Measurements from ENCODE around the gene CCDC149. TPM values are rescaled to one million over a fixed set of nuclear protein-coding genes. Genes with fewer than 3 reads are reported as not detected.

The CCDC149 gene
- total RNA-seq, 2 donors from 2014 or later = 0.19 to 0.24 TPM

DNA sequence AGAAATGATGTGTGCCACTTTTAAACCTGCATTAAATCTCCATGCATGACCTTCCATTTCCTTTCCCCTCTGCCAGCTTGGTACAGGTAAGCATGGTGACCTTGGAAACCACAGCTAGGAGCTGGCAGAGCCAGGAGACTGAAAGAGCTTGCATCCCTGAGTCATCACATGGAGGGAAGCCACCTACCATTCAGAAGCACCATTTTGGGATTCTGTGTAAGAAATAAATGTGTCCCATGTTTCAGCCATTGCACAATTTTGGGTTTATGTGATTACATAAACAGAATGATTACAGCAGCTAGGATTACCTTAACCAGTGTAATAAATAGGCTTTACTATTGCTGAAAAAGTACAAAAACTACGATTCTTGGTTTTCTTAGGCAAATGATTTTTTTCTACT is 17.3 kb upstream of the CCDC149 start:
- no peak overlapping the region for H3K4me3 Mint-ChIP-seq
- H3K27ac Mint-ChIP-seq = no peak overlapping the region
- peaks cover 0 to 4% of the 10 kb centered on the region in 2 donors for H3K36me3 Mint-ChIP-seq (ENCODE audit: insufficient read depth in 2 of 2)
- peaks cover 24% of the 10 kb centered on the region for H3K27me3 Mint-ChIP-seq (ENCODE audit: low read depth)
- DNase-seq = no peak
- ATAC-seq (replicated peaks in 1 of 2) = no peak
- H3K9me3 Mint-ChIP-seq = peaks cover 7 to 8% of the 10 kb centered on the region in 2 donors
- no peaks in the 10 kb centered on the region for H3K4me1 Mint-ChIP-seq (ENCODE audit: low read depth)

DNA sequence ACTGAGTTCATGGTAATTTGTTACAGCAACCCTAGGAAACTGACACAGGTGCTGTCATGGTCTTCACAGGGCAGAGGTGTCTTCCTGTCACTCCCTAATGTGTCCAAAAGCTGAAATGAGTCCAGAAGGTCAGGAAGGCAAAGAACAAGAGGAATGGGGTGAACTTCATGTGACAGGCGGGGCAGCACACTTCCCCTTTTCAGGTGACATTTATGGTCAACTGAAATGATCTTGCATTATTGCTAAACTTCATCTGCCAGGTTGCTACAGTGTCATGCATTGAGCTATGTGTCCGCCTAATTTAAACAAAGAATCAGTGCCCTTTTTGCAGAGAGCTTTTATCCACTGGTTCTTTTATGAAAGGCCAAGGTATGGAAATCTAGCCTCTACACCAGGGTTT is 15.9 kb upstream of the CCDC149 start:
- no peak overlapping the region for H3K4me3 Mint-ChIP-seq
- ATAC-seq (replicated peaks in 1 of 2) (no peak), DNase-seq (no peak)
- H3K27ac Mint-ChIP-seq = no peak overlapping the region
- H3K9me3 Mint-ChIP-seq = peaks cover 0 to 3% of the 10 kb centered on the region in 2 donors
- no peaks in the 10 kb centered on the region for H3K4me1 Mint-ChIP-seq (ENCODE audit: low read depth)
- H3K27me3 Mint-ChIP-seq (ENCODE audit: low read depth) = peaks cover 24% of the 10 kb centered on the region
- H3K36me3 Mint-ChIP-seq (ENCODE audit: insufficient read depth in 2 of 2) = no peaks in the 10 kb centered on the region

DNA sequence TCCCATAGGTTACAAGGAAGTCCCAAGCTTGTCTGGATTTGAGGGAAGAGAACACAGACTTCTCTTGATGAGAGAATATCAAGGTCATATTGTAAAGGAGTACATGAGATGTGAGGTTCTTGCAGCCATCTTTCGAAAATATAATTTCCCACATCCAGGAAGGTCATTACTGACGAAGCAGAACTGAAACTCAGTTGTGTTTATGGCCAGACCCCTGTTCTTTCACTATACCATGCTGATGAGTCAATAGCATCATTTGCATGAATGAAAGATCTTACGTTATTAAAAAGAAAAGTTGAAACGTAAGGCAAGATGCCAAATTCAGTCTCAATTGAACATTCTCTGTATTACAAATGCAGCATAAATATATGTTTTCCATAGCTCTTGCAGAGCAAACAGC is 14.2 kb upstream of the CCDC149 start:
- DNase-seq = no peak
- H3K36me3 Mint-ChIP-seq (ENCODE audit: insufficient read depth in 2 of 2) = no peaks in the 10 kb centered on the region
- peaks cover 14% of the 10 kb centered on the region for H3K27me3 Mint-ChIP-seq (ENCODE audit: low read depth)
- no peak for ATAC-seq (replicated peaks in 1 of 2)
- H3K27ac Mint-ChIP-seq = no peak overlapping the region
- H3K4me3 Mint-ChIP-seq = no peak overlapping the region
- H3K4me1 Mint-ChIP-seq (ENCODE audit: low read depth) = no peaks in the 10 kb centered on the region
- H3K9me3 Mint-ChIP-seq = peaks cover 0 to 3% of the 10 kb centered on the region in 2 donors

DNA sequence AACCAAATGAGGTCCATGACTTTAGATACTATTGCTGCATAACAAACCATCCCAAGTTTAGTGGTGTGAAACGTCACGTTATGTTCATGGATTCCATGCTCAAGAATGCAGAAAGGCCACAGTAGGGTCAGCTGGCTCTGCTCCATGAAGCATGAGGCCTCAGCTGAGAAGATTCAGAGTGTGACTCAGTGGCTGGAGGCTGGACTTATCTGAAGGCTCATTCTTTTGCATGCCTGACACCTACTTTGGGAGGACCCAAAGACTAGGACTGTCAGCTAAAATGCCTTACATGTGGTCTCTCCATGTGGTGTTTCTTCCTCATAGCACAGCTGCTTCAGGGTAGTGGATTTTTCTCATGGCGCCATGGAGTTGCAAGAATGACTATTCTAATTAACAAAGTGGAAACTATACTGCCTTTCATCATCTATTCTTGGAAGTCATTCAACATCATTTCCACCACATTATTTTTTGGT is 11.5 kb upstream of the CCDC149 start:
- peaks cover 13% of the 10 kb centered on the region for H3K27me3 Mint-ChIP-seq (ENCODE audit: low read depth)
- no peak overlapping the region for H3K4me3 Mint-ChIP-seq
- peak in 1 of 2 donors; percentile 48 for ATAC-seq (replicated peaks in 1 of 2)
- peaks cover 2 to 3% of the 10 kb centered on the region in 2 donors for H3K9me3 Mint-ChIP-seq
- no peaks in the 10 kb centered on the region for H3K4me1 Mint-ChIP-seq (ENCODE audit: low read depth)
- no peak overlapping the region for H3K27ac Mint-ChIP-seq
- no peaks in the 10 kb centered on the region for H3K36me3 Mint-ChIP-seq (ENCODE audit: insufficient read depth in 2 of 2)
- no peak for DNase-seq

DNA sequence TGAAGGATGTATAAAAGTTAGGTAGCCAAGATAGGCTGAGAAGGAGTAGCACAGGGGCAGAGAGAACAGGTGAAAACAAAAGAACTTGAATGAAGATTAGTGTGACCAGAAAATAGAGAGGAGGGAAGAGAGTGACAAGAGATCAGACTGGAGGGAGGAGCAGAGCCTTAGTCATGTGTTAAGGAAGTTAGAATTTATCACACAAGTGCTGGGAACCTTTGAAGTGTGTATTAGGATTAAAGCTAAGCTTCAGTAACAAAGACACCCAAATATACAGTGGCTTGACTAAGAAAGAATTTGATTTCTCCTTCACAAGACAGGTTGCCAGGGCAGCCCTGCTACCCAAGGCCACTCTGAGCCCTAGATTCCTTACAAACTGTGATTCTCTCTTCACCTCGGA is 10.7 kb upstream of the CCDC149 start:
- ATAC-seq (replicated peaks in 1 of 2) = no peak
- Mint-ChIP-seq H3K4me1 (ENCODE audit: low read depth) (no peaks in the 10 kb centered on the region), H3K27ac (no peak overlapping the region)

DNA sequence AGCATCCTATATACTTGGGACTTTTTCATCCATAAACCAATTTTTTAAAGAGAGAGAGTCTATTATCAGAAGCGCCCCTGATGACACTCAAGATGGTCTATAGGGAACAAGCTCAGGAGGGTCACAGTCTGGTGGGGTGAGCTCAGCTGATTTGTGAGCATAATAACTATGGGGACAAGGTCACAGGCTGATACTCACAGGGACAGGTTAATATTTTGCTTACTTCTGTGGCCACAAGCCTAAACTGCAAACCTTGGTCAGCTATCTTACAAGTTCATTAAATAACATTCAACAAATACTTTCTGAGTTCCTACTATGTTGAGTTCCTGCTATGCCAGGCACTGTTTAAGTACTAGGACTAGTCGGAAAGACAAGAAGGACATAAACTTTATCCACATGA is 10.2 kb upstream of the CCDC149 start:
- no peak for ATAC-seq (replicated peaks in 1 of 2)
- H3K36me3 Mint-ChIP-seq (ENCODE audit: insufficient read depth in 2 of 2) = no peaks in the 10 kb centered on the region
- no peak for DNase-seq
- peaks cover 7% of the 10 kb centered on the region for H3K27me3 Mint-ChIP-seq (ENCODE audit: low read depth)
- no peak overlapping the region for H3K27ac Mint-ChIP-seq
- H3K9me3 Mint-ChIP-seq = peaks cover 3% of the 10 kb centered on the region in 2 donors
- H3K4me3 Mint-ChIP-seq = no peak overlapping the region
- no peaks in the 10 kb centered on the region for H3K4me1 Mint-ChIP-seq (ENCODE audit: low read depth)

More for the DNA sequence above, 10.7 kb upstream of the CCDC149 start:
- DNase-seq = no peak
- Mint-ChIP-seq H3K36me3 (ENCODE audit: insufficient read depth in 2 of 2) (no peaks in the 10 kb centered on the region), H3K9me3 (peaks cover 3% of the 10 kb centered on the region in 2 donors), H3K4me3 (no peak overlapping the region), H3K27me3 (ENCODE audit: low read depth) (peaks cover 10% of the 10 kb centered on the region)

DNA sequence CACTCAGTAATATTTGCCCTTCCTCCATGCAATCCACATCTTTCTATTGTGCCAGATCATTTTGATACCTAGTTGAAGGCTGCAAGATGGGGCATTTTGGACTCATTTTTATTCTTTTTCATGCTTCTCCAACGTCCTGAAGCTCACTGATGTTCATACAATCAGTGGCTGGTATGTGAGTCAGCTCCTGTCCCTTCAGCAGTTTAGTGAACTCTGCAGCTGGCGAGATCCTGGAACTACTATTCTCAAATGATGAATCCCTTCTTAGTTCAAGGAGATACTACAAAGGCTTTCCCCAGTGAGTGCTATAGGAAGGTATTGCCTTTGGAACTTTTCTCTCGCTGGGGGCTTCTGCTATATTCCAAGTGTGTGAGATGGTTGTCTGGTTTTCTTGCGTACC is 9.6 kb upstream of the CCDC149 start:
- Mint-ChIP-seq H3K9me3 (peaks cover 3% of the 10 kb centered on the region in 2 donors), H3K27me3 (ENCODE audit: low read depth) (peaks cover 6% of the 10 kb centered on the region), H3K4me3 (no peak overlapping the region), H3K4me1 (ENCODE audit: low read depth) (no peaks in the 10 kb centered on the region), H3K36me3 (ENCODE audit: insufficient read depth in 2 of 2) (no peaks in the 10 kb centered on the region), H3K27ac (no peak overlapping the region)
- DNase-seq (no peak), ATAC-seq (replicated peaks in 1 of 2) (no peak)

DNA sequence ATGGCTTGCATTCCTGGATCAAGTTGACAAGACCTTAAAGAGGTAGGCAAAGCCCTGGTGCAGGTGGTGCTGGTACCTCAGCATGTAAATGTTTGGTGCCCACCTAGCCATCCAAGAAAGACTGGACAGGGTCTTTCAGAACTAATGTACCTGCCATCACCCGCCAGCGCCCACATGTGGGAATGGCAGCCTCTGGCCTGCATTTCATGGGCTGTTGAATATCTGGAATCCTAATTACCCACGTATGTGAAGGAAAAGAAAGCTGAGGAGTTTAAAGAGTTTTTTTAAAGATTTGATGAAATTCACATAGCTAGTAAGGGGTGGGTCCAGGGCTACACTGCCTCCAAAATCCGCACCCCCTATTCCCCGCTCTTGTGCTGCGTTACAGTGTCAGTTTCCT is 8.6 kb upstream of the CCDC149 start:
- no peaks in the 10 kb centered on the region for H3K36me3 Mint-ChIP-seq (ENCODE audit: insufficient read depth in 2 of 2)
- peaks cover 9% of the 10 kb centered on the region for H3K27me3 Mint-ChIP-seq (ENCODE audit: low read depth)
- H3K4me1 Mint-ChIP-seq (ENCODE audit: low read depth) = no peaks in the 10 kb centered on the region
- peaks cover 3% of the 10 kb centered on the region in 2 donors for H3K9me3 Mint-ChIP-seq
- DNase-seq (no peak), ATAC-seq (replicated peaks in 1 of 2) (no peak)
- no peak overlapping the region for H3K27ac Mint-ChIP-seq
- H3K4me3 Mint-ChIP-seq = no peak overlapping the region

DNA sequence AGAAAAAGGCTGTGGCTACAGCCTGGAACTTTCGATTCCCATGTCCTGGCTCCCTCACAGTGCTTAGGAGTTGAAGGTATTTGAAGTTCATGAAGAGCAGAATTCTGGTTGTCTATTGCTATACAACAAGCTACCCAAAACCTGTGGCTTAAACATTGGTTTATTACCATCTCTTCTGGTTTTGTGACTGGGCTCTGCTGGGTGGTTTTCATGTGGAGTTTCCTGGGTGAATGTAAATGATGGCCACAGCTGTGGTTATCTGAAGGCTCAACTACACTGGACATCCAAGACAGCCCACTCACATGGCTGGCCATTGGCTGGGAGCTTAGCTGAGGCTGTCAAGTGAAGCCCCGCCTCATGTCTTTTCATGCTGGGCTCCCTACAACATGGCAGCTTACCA is 7.2 kb upstream of the CCDC149 start:
- no peak overlapping the region for H3K27ac Mint-ChIP-seq
- H3K4me1 Mint-ChIP-seq (ENCODE audit: low read depth) = no peaks in the 10 kb centered on the region
- no peaks in the 10 kb centered on the region for H3K36me3 Mint-ChIP-seq (ENCODE audit: insufficient read depth in 2 of 2)
- no peak overlapping the region for H3K4me3 Mint-ChIP-seq
- peaks cover 15% of the 10 kb centered on the region for H3K27me3 Mint-ChIP-seq (ENCODE audit: low read depth)
- peaks cover 3% of the 10 kb centered on the region in 2 donors for H3K9me3 Mint-ChIP-seq
- no peak for ATAC-seq (replicated peaks in 1 of 2)
- DNase-seq = no peak

DNA sequence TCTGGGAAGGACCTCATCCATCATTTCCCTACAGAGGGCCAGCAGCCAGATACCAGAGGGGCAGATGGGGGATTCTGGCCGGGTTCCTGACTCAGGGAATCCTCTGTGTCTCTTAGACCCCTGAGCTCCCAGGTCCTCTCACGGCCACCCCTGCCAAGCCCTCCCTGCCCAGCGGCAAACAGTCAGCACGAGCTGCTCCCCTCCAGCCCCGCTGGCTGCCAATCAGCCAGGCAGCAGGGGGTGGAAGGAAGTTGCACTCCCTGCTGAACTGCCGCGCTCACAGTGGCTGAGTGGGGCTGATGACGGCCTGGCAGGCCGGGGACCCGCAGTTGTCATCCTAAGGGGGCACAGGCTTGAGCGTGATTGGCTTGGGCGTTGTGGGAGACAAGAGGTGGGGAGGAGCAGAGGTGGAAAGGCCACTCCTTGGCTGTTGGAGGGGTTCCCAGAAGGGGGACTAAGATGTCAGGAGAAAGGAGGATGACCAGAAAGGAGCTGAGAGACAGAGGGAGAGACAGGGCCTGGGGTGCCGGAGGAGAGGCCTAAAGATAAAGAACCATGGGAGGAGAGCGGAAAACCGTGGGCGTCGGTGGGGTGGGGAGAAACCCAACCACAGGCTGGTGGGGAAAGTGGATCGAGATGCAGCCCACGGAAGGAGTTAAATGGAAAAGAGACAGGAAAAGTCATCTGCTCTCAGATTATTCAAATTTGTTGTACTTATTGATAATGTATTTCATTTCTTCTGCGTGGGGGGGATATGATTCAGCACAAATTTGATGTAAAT is 4.4 kb upstream of the CCDC149 start:
- no peak for ATAC-seq (replicated peaks in 1 of 2)
- Mint-ChIP-seq H3K4me3 (no peak overlapping the region), H3K4me1 (ENCODE audit: low read depth) (no peaks in the 10 kb centered on the region), H3K36me3 (ENCODE audit: insufficient read depth in 2 of 2) (peaks cover 2 to 3% of the 10 kb centered on the region in 2 donors), H3K9me3 (peaks cover under 1 to 3% of the 10 kb centered on the region in 2 donors), H3K27me3 (ENCODE audit: low read depth) (peaks cover 22% of the 10 kb centered on the region), H3K27ac (no peak overlapping the region)
- no peak for DNase-seq

DNA sequence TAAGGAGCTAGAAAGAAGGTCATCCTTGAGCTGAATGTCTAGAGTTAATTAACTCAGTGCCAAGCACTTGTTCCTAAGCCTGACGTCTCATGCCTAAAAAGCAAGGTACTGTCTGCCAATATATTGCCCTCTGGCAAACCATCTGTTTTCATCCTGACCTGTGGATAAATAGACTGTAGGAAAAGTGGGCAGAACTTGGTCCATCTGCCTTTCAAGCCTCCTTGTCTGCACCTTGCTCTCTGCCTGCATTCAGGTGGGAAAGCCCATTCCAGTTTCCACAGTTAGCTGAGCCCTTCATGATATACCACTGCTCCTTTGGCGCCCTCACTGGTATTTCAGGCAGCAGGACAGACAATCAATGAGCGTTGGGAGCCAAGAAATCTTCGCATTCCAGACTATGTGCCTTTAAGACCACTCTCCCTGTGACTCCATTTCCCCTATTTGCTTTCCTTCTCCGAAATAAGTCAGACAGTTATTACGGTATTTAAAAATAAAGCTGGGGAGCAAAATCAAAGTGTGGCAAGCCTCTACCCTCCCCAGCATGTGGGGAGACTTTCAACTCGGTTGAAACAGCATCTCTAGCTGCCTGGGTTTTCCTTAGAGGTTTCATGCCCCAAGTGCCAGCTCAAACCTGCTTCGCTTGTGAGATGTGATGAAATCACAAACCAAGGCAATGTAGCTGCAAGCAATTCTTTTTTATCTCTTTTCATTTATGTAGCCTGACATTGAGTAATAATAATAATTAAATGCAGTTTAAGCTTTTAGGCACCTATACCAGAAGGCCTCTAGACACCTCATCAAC is 2.5 kb upstream of the CCDC149 start:
- Mint-ChIP-seq H3K36me3 (ENCODE audit: insufficient read depth in 2 of 2) (peaks cover 2 to 6% of the 10 kb centered on the region in 2 donors), H3K4me3 (no peak overlapping the region), H3K27me3 (ENCODE audit: low read depth) (peaks cover 34% of the 10 kb centered on the region), H3K27ac (no peak overlapping the region), H3K9me3 (peaks cover 0 to 3% of the 10 kb centered on the region in 2 donors), H3K4me1 (ENCODE audit: low read depth) (no peaks in the 10 kb centered on the region)
- no peak for ATAC-seq (replicated peaks in 1 of 2)
- no peak for DNase-seq

DNA sequence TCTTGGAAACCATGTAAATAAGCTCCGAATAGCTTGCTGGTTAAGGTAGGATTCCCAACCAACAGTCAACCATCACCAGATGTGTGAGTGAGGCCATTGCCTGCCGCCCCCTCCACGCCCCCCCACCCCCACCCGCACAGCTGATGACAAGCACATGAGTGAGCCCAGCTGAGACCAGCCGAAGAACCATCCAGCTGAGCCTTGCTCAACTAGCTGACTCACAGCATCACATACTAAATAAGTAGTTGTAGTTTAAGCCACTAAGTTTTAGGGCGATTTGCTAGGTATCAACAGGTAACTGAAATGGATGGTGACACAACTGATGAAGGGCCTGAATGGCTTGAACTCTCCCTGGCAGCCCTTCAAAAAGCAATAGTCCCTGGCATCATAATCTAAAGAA is 1.6 kb upstream of the CCDC149 start:
- H3K9me3 Mint-ChIP-seq = peaks cover 4 to 6% of the 10 kb centered on the region in 2 donors
- H3K4me3 Mint-ChIP-seq = no peak overlapping the region
- ATAC-seq (replicated peaks in 1 of 2) (no peak), DNase-seq (no peak)
- peaks cover 4 to 6% of the 10 kb centered on the region in 2 donors for H3K36me3 Mint-ChIP-seq (ENCODE audit: insufficient read depth in 2 of 2)
- H3K27me3 Mint-ChIP-seq (ENCODE audit: low read depth) = peaks cover 34% of the 10 kb centered on the region
- H3K27ac Mint-ChIP-seq = no peak overlapping the region
- no peaks in the 10 kb centered on the region for H3K4me1 Mint-ChIP-seq (ENCODE audit: low read depth)

DNA sequence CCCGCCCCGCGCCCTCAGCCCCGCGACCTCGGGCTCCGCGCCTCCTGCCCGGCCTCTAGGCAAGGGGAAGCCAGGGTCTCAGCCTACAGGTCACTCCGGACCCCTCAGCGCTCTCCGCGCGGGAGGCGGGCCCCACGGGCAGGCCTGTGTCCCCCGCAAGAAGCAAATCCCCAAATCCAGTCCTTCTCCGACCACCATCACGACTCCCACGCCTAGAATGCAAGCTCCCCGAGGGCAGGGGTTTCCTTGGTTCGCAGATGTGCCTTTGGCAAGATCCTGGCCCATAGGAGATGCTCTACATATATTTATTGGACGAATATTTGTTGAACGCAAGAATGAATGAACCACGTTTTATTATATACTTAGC is 260 bp upstream of the CCDC149 start:
- Mint-ChIP-seq H3K4me3 (peak overlapping the region; percentile 55), H3K27me3 (ENCODE audit: low read depth) (peaks cover 34% of the 10 kb centered on the region), H3K27ac (no peak overlapping the region), H3K4me1 (ENCODE audit: low read depth) (no peaks in the 10 kb centered on the region), H3K36me3 (ENCODE audit: insufficient read depth in 2 of 2) (peaks cover 4 to 6% of the 10 kb centered on the region in 2 donors), H3K9me3 (peaks cover 4% of the 10 kb centered on the region in 2 donors)
- DNase-seq (no peak), ATAC-seq (replicated peaks in 1 of 2) (no peak)

Measured in activated T-cell treated with anti-CD3 and anti-CD28 coated beads, Interleukin-2, amount 50 U/mL, for 72 hours (primary cell).